HG03342 (cell line): ENCODE results near the gene IL31RA.
A peak's percentile ranks its signal among the peaks of the same experiment; 100 is the strongest.
"Not testable (repeated sequence)": the region's sequence is repeated elsewhere in the genome, so short reads cannot be mapped to it uniquely, and the experiment has no call there.

Experiments used
- ATAC-seq: cut with Tn5 transposase; IDR thresholded peaks from one replicate; pipeline ENCODE4 v1.9.1; 2021; ENCODE audit warnings: mild to moderate bottlenecking, moderate library complexity; ENCODE audit not compliant: unreplicated experiment

The IL31RA gene

GRCh38 chr5:55923865-55924500, 72.8 kb downstream of the IL31RA start:
- ATAC-seq, result no peak

- ATAC-seq, result no peak
These were observed 73.6 kb downstream of the IL31RA start for GRCh38 chr5:55924744-55925143.

GRCh38 chr5:55925181-55925580, 74.0 kb downstream of the IL31RA start:
- no peak for ATAC-seq

GRCh38 chr5:55925712-55926111, 74.6 kb downstream of the IL31RA start:
- no peak for ATAC-seq

GRCh38 chr5:55926476-55926875, 75.3 kb downstream of the IL31RA start:
- ATAC-seq, result no peak

- ATAC-seq, result no peak
These were observed 76.9 kb downstream of the IL31RA start for GRCh38 chr5:55927861-55928655.

- ATAC-seq, result no peak
These were observed 78.1 kb downstream of the IL31RA start for GRCh38 chr5:55929020-55929799.

GRCh38 chr5:55932700-55933099, 81.5 kb downstream of the IL31RA start:
- no peak for ATAC-seq

GRCh38 chr5:55933377-55934114, 82.4 kb downstream of the IL31RA start:
- ATAC-seq, result no peak

GRCh38 chr5:55934115-55934613, 83.0 kb downstream of the IL31RA start:
- no peak for ATAC-seq

- no peak for ATAC-seq
These were observed 83.6 kb downstream of the IL31RA start for GRCh38 chr5:55934720-55935119.

GRCh38 chr5:55935371-55935770, 84.2 kb downstream of the IL31RA start:
- no peak for ATAC-seq

GRCh38 chr5:55936100-55936693, 85.0 kb downstream of the IL31RA start:
- ATAC-seq, result peak; percentile 77

GRCh38 chr5:55937598-55937997, 86.4 kb downstream of the IL31RA start:
- not testable (repeated sequence) for ATAC-seq

- not testable (repeated sequence) for ATAC-seq
These were observed 90.0 kb downstream of the IL31RA start for GRCh38 chr5:55941154-55941553.

GRCh38 chr5:55959208-55959607, 108.1 kb downstream of the IL31RA start:
- no peak for ATAC-seq

GRCh38 chr5:55960779-55961178, 109.6 kb downstream of the IL31RA start:
- ATAC-seq, result no peak

- ATAC-seq, result no peak
These were observed 114.4 kb downstream of the IL31RA start for GRCh38 chr5:55965525-55965924.

- no peak for ATAC-seq
These were observed 115.1 kb downstream of the IL31RA start for GRCh38 chr5:55966284-55966683.

GRCh38 chr5:55969956-55970355, 118.8 kb downstream of the IL31RA start:
- no peak for ATAC-seq
